Activated naive CD4-positive, alpha-beta T cell treated with anti-CD3 and anti-CD28 coated beads, Interleukin-2, amount 50 U/mL, for 24 hours (primary cell): ENCODE measurements around the gene KCTD3.

Source experiments
- H3K27ac Mint-ChIP-seq: one replicate; pipeline ENCODE4 v1.8.0; 2021; ENCODE audit warnings: mild to moderate bottlenecking, mixed read lengths
- H3K27me3 Mint-ChIP-seq: one replicate; pipeline ENCODE4 v1.8.0; 2021; ENCODE audit warnings: mixed read lengths
- H3K36me3 Mint-ChIP-seq: one replicate; pipeline ENCODE4 v1.8.0; 2021; ENCODE audit warnings: mixed read lengths
- H3K4me1 Mint-ChIP-seq: one replicate; pipeline ENCODE4 v1.8.0; 2021; ENCODE audit warnings: mixed read lengths
- H3K4me3 Mint-ChIP-seq: one replicate; pipeline ENCODE4 v1.8.0; 2021; ENCODE audit warnings: mild to moderate bottlenecking, mixed read lengths
- H3K9me3 Mint-ChIP-seq: one replicate; pipeline ENCODE4 v1.8.0; 2021; ENCODE audit warnings: mixed read lengths

The KCTD3 gene

GRCh38 chr1:215612391-215612790 lies 45.3 kb downstream of the KCTD3 start:
- Mint-ChIP-seq H3K36me3 (peaks cover 18% of the 10 kb centered on the region), H3K27ac (no peak overlapping the region), H3K4me3 (no peak overlapping the region), H3K27me3 (no peaks in the 10 kb centered on the region), H3K4me1 (no peaks in the 10 kb centered on the region), H3K9me3 (no peaks in the 10 kb centered on the region)

DNA sequence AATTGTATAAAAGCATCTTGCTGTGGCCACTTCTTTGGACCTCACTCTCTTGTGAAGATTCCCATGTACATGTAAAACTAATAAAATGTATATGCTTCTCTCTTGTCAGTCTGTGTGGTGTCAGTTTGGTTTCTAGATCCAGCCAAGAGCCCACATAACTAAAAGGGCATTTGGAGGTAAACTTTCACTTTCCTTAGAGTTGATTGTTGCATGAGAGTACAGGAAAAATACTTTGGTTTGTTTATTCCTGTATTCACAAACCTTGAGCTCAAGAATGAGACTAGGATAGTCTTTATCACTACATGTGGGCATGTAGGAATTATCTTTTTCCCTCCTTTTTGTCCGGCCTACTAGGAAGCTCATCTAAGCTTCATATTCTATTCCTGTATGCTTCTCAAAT lies 50.9 kb downstream of the KCTD3 start:
- H3K4me1 Mint-ChIP-seq: no peaks in the 10 kb centered on the region
- no peak overlapping the region for H3K4me3 Mint-ChIP-seq
- no peaks in the 10 kb centered on the region for H3K9me3 Mint-ChIP-seq
- no peak overlapping the region for H3K27ac Mint-ChIP-seq
- no peaks in the 10 kb centered on the region for H3K27me3 Mint-ChIP-seq
- H3K36me3 Mint-ChIP-seq: peaks cover 15% of the 10 kb centered on the region

- no peaks in the 10 kb centered on the region for H3K9me3 Mint-ChIP-seq
Observed at GRCh38 chr1:215623162-215623561, 56.1 kb downstream of the KCTD3 start.

GRCh38 chr1:215625949-215626348 lies 58.8 kb downstream of the KCTD3 start:
- H3K36me3 Mint-ChIP-seq: peaks cover under 1% of the 10 kb centered on the region

More at GRCh38 chr1:215623162-215623561, 56.1 kb downstream of the KCTD3 start:
- no peak overlapping the region for H3K4me3 Mint-ChIP-seq
- H3K4me1 Mint-ChIP-seq: no peaks in the 10 kb centered on the region
- peaks cover 4% of the 10 kb centered on the region for H3K36me3 Mint-ChIP-seq
- H3K27ac Mint-ChIP-seq: no peak overlapping the region
- no peaks in the 10 kb centered on the region for H3K27me3 Mint-ChIP-seq

DNA sequence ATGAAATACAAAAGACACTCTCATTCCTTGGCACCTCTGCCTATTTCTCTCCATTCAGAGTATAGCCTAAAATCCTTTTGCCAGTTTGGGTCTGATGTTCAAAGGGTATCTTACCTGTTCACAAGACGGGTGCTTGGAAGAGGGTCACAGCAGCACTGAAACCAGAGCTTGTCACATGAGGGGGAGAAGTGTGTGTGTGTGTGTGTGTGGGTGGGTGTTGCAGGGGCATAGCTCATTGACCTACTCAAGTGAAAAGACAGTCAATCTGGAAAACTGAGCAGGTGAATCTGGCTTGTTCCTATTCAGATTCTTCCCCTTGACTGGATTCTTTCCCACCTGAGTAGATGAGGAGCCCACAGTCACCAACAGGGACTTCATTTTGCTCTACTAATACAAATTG lies 63.9 kb downstream of the KCTD3 start:
- Mint-ChIP-seq H3K27me3 (peaks cover 5% of the 10 kb centered on the region), H3K36me3 (no peaks in the 10 kb centered on the region), H3K9me3 (no peaks in the 10 kb centered on the region), H3K4me1 (no peaks in the 10 kb centered on the region), H3K4me3 (no peak overlapping the region), H3K27ac (no peak overlapping the region)

More at GRCh38 chr1:215625949-215626348, 58.8 kb downstream of the KCTD3 start:
- no peaks in the 10 kb centered on the region for H3K27me3 Mint-ChIP-seq
- H3K27ac Mint-ChIP-seq: no peak overlapping the region
- no peak overlapping the region for H3K4me3 Mint-ChIP-seq
- no peaks in the 10 kb centered on the region for H3K4me1 Mint-ChIP-seq
- H3K9me3 Mint-ChIP-seq: no peaks in the 10 kb centered on the region

- Mint-ChIP-seq H3K36me3 (no peaks in the 10 kb centered on the region), H3K4me1 (no peaks in the 10 kb centered on the region), H3K27ac (no peak overlapping the region), H3K9me3 (no peaks in the 10 kb centered on the region), H3K27me3 (peaks cover 5% of the 10 kb centered on the region), H3K4me3 (no peak overlapping the region)
Observed at GRCh38 chr1:215631489-215631888, 64.4 kb downstream of the KCTD3 start.

- no peaks in the 10 kb centered on the region for H3K4me1 Mint-ChIP-seq
- H3K27me3 Mint-ChIP-seq: peaks cover 6% of the 10 kb centered on the region
- no peaks in the 10 kb centered on the region for H3K36me3 Mint-ChIP-seq
- H3K9me3 Mint-ChIP-seq: no peaks in the 10 kb centered on the region
- H3K4me3 Mint-ChIP-seq: no peak overlapping the region
- H3K27ac Mint-ChIP-seq: no peak overlapping the region
Observed at GRCh38 chr1:215635827-215636226, 68.7 kb downstream of the KCTD3 start.

GRCh38 chr1:215636258-215636965 lies 69.3 kb downstream of the KCTD3 start:
- no peak overlapping the region for H3K27ac Mint-ChIP-seq
- no peaks in the 10 kb centered on the region for H3K36me3 Mint-ChIP-seq
- H3K27me3 Mint-ChIP-seq: peaks cover 6% of the 10 kb centered on the region
- no peak overlapping the region for H3K4me3 Mint-ChIP-seq
- H3K4me1 Mint-ChIP-seq: no peaks in the 10 kb centered on the region
- H3K9me3 Mint-ChIP-seq: no peaks in the 10 kb centered on the region

DNA sequence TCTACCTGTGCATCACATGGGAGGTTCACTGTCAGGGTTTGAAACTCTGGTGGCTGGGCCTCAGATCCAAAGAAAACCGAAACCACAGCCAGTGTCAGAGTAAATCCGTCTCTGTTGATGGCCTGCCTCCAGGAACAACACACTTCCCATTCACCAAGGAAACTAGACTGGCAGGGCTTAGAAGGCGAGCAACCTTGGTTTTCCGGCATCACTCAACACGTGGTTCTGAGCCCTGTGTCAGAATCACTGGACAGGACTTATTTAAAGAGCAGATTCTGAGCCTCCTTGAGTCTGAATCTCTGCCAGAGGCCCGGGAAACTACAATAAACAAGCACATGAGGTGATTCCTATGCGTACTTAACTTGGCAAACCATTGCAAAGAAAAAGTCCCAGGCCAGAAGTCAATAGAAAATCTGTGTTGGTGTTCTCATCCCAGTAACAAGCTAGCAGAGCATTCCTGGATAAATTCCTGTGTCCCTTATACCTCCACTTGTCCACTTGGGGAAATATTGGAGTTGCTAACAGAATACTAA lies 70.0 kb downstream of the KCTD3 start:
- Mint-ChIP-seq H3K36me3 (no peaks in the 10 kb centered on the region), H3K4me1 (no peaks in the 10 kb centered on the region)

GRCh38 chr1:215640429-215641148 lies 73.5 kb downstream of the KCTD3 start:
- no peak overlapping the region for H3K4me3 Mint-ChIP-seq
- no peaks in the 10 kb centered on the region for H3K36me3 Mint-ChIP-seq
- no peaks in the 10 kb centered on the region for H3K4me1 Mint-ChIP-seq
- H3K27ac Mint-ChIP-seq: no peak overlapping the region
- peaks cover 2% of the 10 kb centered on the region for H3K27me3 Mint-ChIP-seq
- no peaks in the 10 kb centered on the region for H3K9me3 Mint-ChIP-seq

More for the DNA sequence above, 70.0 kb downstream of the KCTD3 start:
- Mint-ChIP-seq H3K27me3 (peaks cover 6% of the 10 kb centered on the region), H3K9me3 (no peaks in the 10 kb centered on the region), H3K4me3 (no peak overlapping the region), H3K27ac (no peak overlapping the region)

DNA sequence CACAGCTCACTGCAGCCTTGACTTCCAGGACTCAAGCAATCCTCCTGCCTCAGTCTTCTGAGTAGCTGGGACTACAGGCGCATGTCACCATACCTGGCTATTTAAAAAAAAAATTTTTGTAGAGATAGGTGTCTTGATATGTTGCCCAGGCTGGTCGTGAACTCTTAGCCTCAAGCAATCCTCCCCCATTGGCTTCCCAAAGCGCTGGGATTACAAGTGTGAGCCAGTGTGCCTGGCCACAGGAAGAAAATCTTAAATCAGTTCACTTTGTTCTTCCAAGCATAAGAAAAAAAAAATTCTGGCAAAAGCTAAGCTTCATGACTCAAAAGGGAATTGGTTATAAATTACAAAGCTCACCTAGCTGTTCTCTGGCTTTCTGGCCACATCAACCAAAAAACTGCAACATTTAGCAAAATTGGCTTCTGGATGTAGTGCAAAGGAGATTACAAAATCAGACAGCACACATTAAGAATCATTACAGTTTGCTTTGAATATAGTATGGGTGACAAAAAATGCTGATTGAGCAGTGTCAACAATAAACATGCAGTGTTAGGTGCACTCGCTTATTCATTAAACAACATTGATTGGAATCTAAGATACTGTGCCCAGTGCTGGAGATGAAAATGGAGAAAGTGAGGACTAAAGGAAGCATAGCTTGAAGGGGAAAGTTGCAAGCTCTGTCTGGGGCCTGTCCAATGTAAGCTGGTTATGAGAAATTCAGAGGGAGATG lies 76.7 kb downstream of the KCTD3 start:
- Mint-ChIP-seq H3K27ac (no peak overlapping the region), H3K9me3 (no peaks in the 10 kb centered on the region), H3K4me1 (no peaks in the 10 kb centered on the region), H3K4me3 (no peak overlapping the region), H3K36me3 (no peaks in the 10 kb centered on the region), H3K27me3 (peaks cover 5% of the 10 kb centered on the region)

- Mint-ChIP-seq H3K4me3 (no peak overlapping the region), H3K27me3 (peaks cover 3% of the 10 kb centered on the region), H3K27ac (no peak overlapping the region), H3K4me1 (no peaks in the 10 kb centered on the region), H3K9me3 (no peaks in the 10 kb centered on the region), H3K36me3 (no peaks in the 10 kb centered on the region)
Observed at GRCh38 chr1:215645182-215645581, 78.1 kb downstream of the KCTD3 start.

GRCh38 chr1:215645861-215646260 lies 78.8 kb downstream of the KCTD3 start:
- Mint-ChIP-seq H3K4me3 (no peak overlapping the region), H3K9me3 (no peaks in the 10 kb centered on the region), H3K4me1 (no peaks in the 10 kb centered on the region), H3K27me3 (peaks cover 5% of the 10 kb centered on the region), H3K36me3 (no peaks in the 10 kb centered on the region), H3K27ac (no peak overlapping the region)

DNA sequence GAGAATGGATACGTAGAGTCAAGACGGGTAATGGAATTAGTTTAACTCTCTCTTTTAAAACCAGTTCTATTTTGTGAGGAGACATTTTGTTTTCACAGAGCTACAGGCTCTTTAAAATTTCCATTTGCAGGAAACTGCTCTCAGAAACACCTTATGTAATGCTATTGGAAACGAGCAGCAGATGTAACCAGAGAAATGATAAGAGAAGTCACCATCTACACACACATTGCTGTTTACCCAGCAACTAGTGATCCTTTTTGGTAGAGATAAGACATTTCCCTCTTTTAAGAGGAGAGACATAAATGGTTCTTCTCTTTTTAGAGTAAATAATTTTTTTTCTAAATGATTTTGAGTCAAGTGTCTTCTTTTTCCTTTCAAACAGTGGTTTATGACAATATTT lies 80.6 kb downstream of the KCTD3 start:
- H3K4me1 Mint-ChIP-seq: no peaks in the 10 kb centered on the region
- no peaks in the 10 kb centered on the region for H3K36me3 Mint-ChIP-seq
- H3K4me3 Mint-ChIP-seq: no peak overlapping the region
- H3K9me3 Mint-ChIP-seq: no peaks in the 10 kb centered on the region
- H3K27me3 Mint-ChIP-seq: peaks cover 5% of the 10 kb centered on the region
- no peak overlapping the region for H3K27ac Mint-ChIP-seq

DNA sequence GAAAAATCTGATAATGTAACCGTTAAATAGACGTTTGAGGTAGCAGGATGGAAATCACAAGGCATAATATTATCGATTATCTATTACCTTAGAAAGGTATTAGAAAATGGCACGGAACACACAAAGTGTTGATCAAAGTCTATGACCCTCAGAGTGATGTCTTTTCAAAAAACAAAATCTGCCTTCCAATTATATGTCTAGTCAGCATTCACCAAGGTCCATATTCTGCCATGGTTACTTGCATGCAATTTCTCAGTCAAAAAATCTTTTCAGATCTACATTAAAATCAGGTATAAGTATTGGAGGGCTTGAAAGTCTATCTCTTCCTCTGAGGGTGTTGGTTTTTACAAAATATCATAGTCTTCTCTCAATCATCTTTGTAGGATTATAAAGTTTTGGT lies 81.9 kb downstream of the KCTD3 start:
- no peak overlapping the region for H3K27ac Mint-ChIP-seq
- no peaks in the 10 kb centered on the region for H3K36me3 Mint-ChIP-seq
- H3K4me3 Mint-ChIP-seq: no peak overlapping the region
- no peaks in the 10 kb centered on the region for H3K4me1 Mint-ChIP-seq
- H3K27me3 Mint-ChIP-seq: peaks cover 5% of the 10 kb centered on the region
- H3K9me3 Mint-ChIP-seq: no peaks in the 10 kb centered on the region
